ENCODE measurements around the gene UBAP1.

GRCh38 chr9:34233672-34234071 is 54.8 kb downstream of the UBAP1 start:
- TF ChIP-seq CTCF (IDR thresholded peaks at IDR 0.05) (no peak), POLR2A (IDR thresholded peaks at IDR 0.05) (no peak), POLR2AphosphoS5 (IDR thresholded peaks at IDR 0.05) (no peak), EP300 (IDR thresholded peaks at IDR 0.05) (no peak)
